ENCODE results near the gene LMAN1.

Gene LMAN1

DNA sequence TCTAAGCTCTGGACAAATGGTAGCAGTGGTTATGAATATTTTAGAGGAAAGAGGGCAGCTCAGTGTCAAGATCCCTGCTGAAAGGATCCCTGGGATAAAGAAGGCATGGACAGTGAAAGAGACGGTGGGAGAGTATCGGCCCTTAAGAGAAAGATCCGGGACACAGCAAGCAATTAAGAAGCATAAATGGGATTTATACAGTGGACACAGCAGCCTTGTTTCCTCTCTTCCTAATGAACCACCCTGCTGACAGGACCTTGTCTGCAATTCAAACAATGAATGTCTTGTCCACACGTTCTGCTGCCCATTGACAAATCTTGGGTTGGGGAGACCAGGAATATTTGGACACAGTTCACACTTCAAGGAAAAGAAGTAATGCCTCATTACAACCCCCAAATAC, 57.1 kb downstream of the LMAN1 start:
- no peak for DNase-seq

DNA sequence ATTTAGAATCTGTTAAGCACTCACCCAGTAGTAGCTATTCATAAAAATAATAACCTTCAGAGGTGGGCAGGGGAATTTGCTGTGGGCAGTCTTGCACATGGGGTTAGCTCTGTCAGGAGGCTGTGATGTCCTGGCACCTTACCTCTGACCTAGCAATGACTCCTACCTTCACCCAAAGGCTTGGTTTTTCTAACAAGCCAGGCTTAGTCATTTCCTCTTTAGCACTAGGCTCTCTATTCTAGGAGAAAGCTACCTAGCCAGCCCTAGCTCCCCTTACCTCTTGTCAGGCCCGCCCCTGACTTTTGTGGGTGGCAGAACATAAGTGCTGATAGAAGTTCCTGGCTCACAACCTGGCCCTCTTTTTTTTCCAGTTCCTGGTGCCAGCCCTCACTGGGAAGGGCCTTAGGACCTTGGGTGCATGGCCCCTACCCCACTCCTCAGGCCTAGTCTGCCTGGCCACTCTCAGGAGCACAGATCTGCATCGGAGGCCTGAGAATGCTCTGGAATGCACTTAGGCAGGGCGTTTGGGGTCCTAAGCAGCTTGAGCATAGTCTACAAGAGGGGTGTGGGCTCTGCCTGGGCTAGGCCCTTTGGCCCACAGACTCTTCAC, 58.3 kb downstream of the LMAN1 start:
- DNase-seq: no peak

DNA sequence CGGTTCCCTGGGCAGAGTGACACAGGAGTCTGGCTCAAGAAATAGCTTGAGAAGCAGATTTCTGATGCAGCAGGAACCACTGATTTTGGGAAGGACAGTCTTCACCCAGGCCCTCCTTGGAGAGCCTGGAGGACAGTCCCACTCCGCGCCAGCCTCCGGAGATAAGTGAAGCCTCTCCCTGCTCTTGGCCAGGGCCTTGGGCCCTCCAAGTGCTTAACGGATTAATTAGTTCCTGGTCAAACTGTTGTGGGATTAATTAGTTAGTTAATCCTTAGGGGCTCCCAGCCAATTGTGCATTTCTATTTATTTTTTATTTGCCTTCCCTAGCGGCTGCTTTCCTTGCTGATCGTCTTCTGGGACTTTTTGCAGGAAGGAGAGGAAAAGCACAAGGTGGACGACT, 60.2 kb downstream of the LMAN1 start:
- peak; percentile 83 for DNase-seq

DNA sequence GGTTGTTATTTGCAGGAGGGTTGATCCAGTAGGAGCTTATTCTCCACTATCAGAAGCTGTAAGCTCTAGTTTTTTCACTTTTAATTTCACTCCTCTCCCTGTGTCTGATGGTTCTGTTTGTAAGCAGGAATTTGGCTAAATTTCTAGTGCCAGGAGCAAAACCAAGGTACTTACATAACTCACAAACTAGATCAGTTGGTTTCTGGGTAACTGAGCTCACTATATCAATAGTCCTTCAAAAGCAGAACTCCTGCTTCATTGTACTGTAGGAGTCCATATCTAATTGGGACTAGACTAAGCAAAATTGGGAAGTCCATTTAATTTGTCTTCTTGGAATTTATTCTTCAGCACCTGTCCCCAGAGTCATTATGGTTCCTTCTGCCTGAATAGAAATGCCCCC, 65.7 kb downstream of the LMAN1 start:
- DNase-seq: no peak

DNA sequence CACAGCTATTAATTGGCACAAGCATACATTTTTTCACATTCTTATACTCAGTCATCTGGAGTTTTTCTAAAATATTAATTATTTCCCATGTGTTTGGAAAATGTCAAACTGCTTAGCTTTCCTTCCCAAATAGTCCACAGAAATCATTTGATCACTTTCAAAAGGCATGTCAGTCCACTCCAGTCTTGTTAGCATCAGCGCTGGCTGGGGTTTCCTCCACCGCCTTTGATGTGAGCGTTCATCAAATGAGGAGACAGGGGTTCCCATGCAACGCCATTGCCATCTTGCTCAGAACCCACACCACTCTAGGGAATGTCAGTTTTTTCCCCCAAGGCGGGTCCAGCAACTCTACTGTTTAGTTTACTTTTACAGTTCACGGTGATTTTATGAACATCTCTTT, 72.7 kb downstream of the LMAN1 start:
- no peak for DNase-seq

DNA sequence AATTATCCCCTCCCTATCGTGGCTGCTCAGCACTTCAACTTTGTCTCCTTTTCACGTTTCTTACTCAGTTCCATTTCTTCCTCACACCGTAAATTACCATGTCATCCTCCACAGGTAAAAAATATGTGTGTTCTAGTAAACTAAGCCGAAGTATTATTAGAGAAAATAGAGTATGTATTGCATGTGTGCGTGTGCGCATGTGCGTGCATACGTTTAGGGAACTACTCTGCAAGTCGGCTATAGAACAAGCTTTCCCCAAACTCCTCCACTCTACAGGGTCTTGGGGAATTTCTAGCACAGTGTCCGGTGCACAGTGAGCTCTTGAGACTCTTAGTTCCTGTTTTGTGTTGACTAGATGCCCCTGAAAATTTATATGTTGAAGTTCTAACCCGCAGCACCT, 76.7 kb downstream of the LMAN1 start:
- DNase-seq: no peak

DNA sequence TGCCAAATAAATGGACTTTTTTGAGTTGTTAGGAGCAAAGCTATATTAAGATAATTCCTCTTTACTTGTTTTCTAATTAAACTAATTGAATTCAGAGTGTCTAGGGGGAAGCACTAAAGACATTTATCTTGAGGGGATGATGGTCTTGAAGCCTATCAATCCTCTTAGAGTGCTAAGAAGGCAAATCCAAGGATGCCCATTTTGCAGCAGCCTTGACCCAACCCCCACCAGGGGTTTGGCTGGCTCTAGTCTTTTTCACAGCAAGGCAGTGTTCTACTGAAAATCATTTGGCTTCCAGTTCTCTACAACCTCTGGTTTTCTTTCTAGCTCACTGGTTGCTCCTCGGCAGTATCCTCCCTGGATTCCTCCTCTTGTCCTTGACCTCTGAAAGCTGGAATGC, 79.3 kb downstream of the LMAN1 start:
- peak; percentile 94 for DNase-seq

DNA sequence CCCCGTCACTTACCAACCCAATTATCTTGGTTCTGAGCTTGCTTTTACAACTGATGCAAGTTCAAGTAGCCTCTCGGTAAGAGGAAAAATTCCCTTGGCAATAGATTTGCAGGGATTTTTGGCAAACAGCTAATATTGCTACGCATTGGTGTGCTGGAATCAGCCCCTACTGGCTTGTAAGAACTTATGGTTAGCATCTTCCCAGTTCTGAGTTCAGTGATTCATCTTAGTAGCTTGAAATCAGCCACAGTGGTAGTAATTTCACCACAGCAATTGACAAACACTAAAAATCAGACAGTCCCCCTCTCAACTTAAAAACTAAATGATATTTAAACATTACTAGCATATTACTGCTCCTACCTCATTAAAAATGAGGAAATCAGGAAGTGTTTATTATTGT, 79.9 kb downstream of the LMAN1 start:
- peak; percentile 33 for DNase-seq

DNA sequence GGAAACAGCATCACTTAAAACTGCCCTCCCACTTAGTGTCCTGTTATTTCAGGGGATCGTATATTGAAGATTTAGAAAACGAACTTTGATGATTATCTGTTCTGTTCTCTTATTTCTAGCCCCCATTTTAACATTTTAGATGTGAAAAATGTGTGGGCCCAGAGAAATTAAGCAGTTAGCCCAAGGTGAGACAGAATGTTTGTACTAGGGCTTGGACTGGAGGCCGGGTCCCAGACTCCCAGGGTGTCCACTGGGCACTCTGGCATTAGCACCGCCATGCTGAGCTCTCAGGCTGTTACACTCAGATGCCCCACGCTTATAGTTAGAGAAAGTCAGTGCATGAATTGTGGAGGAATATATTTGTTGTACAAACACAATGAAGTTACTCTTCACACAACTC, 80.3 kb downstream of the LMAN1 start:
- DNase-seq: no peak
